G401 (cell line): ENCODE measurements around the gene TULP3. TPM values are rescaled to one million over a fixed set of nuclear protein-coding genes. Genes with fewer than 3 reads are reported as not detected.

ENCODE experiments used
- DNase-seq: peaks from one replicate; pipeline ENCODE4 v3.0.0-alpha.2; 2015; ENCODE audit warnings: low spot score
- in situ Hi-C: cut with HindIII; loops from 2 replicates; pipeline ENCODE4 v1.10.0; 2016; ENCODE audit warnings: low sequenced_read_pairs, mixed read lengths
- total RNA-seq: library from RNA; depleted of rRNA; stranded (reverse); fragments of >200 nt; shearing (Covaris generic); gene quantifications from 2 replicates; pipeline ENCODE4 v1.2.3, GENCODE V29; 2014

Gene TULP3
- total RNA-seq, 1 experiment from 2014 or later: 35.6 TPM

- DNase-seq: peak; percentile 26
- in situ Hi-C loops: no loop called here
Observed at GRCh38 chr12:2960390-2960956, 69.8 kb downstream of the TULP3 start.

DNA sequence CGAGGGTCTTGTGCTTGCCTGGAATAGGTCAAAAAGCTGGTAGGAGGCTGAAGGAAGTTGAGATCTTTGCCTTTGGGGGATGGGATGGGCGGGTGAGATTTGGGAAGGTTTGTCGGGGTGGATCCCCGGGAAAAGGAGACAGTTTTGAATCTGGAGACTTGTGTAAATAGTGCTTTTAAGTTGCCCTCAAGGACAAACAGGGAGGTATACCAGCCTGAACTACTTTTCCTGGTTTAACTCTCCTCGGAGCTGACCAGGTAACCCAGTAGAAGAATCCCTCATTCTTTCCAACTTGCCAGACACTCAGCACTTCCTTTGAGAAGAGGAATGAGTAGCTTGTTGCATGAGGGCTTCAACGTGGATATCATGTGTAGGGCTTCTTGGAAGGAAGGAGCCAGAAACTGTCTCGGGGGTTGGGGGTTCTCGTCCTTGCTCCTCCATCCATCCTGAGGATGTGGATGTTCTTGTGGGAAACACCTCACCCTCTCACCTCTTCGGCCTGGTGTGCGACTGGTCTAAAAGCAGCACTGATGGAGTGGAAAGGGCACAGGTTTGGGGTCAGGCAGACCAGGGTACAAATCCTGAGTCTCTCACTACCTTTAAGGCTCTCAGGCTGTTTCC, 70.4 kb downstream of the TULP3 start:
- DNase-seq: no peak
- in situ Hi-C loops: no loop called here

DNA sequence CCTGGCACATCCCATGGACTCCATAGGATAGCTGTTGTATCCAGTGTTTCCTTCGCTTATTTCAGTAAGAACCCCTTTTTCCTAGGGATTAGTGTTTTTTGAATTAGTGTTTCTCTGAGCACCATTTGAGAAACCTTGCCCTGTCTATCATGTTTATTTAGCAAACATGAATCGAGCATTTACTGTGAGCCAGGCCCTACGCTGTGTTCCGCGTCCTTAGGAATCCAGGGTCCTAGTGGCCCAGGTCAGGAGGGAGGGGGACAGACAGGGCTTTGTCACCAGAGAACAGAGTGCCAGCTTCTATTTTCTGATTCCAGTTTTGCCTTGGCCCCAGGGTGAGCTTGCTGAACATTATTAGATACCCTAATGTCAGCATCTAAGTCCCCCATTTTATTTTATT, 71.0 kb downstream of the TULP3 start:
- DNase-seq: no peak
- in situ Hi-C loops: no loop called here

GRCh38 chr12:2963154-2963759, 72.6 kb downstream of the TULP3 start:
- no peak for DNase-seq

GRCh38 chr12:2963760-2964292, 73.1 kb downstream of the TULP3 start:
- DNase-seq: no peak
- in situ Hi-C loops: no loop called here

More at GRCh38 chr12:2963154-2963759, 72.6 kb downstream of the TULP3 start:
- in situ Hi-C loops: no loop called here

DNA sequence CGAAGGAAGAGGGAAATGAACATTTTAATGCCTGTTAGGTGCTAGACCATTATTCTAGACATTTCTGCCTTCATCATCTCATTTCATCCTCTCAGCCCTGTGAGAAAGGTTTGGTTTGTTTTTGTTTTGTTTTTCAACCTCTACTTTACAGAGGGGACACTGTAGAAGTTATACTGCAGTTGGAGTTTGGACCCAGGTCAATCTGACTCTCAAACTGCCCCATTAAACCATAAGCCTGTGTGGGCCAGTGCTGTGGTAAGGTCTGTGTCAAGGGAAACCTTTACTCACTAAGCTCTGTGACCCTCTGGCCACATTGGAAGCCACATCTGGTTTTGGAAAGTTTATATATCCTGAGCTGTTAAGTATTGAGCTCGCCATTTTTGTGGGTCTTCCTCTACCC, 77.0 kb downstream of the TULP3 start:
- in situ Hi-C loops: no loop called here
- no peak for DNase-seq

GRCh38 chr12:2970744-2971143, 80.1 kb downstream of the TULP3 start:
- in situ Hi-C loops: no loop called here
- DNase-seq: no peak

DNA sequence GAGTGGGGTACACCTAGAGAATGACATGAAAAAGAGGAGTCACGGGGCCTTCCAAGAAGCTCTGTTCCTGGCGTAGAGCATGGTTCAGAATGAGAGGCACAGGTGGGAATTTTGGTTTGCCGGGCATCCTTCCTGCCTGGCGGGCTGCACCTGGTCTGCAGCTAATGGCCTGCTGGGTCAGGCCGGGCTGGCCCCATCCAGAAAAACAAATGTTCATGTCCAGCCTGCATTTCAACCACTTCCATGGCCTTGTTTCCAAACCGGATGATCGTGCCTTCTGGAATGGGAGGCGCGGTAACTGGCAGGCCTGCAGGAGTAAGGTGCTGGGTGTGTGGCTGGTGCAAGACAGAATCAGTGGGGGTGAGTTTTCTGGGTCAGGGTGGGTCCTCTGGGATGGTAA, 82.9 kb downstream of the TULP3 start:
- peak; percentile 81 for DNase-seq
- in situ Hi-C loops: no loop called here

DNA sequence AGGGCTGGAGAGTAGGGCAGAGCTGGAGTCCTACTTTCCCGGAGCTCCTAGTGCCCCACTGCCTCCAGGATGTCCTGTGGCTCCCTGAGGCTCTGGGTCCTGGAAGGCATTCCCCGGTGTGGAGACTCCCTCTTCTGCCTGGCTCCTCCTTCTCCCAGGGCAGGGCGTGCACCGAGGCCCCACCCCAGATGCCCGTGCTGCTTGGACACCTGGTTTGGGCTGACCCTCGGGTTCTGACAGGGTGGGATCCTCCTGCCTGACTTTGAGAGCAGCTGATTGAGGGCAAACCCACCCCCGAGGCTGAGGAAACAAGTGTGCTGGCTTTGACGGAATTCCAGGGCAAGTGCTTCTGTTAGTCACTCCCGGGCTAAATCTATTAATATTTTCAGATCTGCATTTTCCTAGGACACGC, 83.9 kb downstream of the TULP3 start:
- in situ Hi-C loops: no loop called here
- DNase-seq: no peak

DNA sequence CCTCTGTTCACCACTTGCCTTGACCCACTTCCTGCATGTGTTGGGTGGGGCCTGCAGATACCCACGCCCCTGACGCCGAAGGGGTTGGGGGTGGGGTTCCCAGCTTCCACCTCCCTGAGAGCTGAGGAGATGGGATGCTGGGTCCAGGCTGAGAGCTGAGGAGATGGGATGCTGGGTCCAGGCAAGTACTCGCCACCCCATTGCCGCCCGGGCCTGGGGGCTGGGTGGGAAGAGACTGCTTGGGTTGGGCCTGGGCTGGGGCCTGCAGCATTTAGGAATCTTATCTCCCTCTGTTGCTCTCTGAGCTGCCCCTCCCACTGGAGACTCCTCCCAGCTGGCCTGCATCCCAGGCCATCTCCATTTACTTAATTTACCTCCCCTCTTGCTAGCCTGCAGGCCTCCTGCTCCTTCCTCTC, 85.9 kb downstream of the TULP3 start:
- DNase-seq: no peak
- in situ Hi-C loops: no loop called here

DNA sequence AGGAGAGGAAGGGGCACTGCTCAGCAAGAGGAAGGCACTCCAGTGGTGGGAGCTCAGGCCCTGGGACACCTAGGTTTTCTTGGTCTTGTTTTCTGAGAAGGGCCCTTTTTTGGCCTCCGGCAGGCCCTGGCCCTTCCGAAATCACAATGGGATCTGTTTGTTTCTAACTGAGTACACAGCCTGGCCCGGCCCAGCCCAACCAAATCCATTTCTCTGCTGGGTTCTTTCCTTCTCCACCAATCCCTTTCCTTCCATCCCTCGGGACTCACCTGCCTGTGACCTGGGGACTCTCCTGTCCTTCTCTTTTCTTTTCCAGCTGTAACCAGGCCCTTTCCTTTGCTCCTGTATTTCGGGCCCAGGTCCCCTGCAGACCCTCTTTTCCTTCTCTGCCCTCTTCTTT, 87.1 kb downstream of the TULP3 start:
- DNase-seq: no peak
- in situ Hi-C loops: no loop called here

DNA sequence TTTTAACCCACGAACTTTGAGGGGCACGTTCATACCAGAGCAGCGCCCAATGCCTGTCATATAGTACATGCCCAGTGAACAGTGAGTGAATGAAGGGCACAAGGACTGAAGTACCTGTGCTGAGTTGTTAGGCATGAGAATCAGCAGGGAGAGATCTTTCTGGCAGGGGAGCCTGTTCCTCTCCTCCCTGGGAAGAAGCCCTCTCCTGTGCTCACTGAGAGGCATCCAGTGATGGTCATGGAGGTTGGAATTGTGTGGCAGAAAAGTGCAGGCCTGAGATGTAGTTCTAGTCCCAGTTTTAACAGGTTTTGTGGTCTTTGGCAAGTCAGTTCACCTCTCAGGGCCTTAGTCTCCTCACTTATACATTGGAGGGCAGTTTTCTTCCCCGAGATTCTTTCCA, 89.1 kb downstream of the TULP3 start:
- in situ Hi-C loops: no loop called here
- DNase-seq: no peak

- in situ Hi-C loops: no loop called here
Observed at GRCh38 chr12:2980630-2981029, 89.9 kb downstream of the TULP3 start.

DNA sequence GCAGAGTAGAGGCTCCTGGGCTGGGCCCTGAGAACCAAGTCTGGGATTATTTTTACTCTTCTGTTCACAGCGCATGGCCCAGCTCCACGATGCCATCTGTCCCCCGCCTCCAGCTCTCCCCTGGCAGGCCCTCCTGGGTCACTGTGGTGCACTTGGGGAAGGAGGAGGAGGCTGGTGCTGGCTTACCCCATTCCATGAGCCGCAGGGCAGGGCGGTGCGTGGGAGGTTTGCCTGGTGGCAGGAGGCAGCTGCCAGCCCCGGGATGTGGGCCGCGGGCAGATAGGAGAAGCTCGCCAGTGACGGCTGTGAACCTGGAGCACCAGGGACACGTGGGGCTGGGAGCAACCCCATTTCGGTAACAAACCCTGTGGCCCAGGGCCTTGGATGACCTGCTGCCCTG, 91.7 kb downstream of the TULP3 start:
- in situ Hi-C loops: no loop called here
- peak; percentile 85 for DNase-seq

More at GRCh38 chr12:2980630-2981029, 89.9 kb downstream of the TULP3 start:
- DNase-seq: no peak

GRCh38 chr12:2984249-2984648, 93.6 kb downstream of the TULP3 start:
- DNase-seq: no peak
- in situ Hi-C loops: no loop called here

DNA sequence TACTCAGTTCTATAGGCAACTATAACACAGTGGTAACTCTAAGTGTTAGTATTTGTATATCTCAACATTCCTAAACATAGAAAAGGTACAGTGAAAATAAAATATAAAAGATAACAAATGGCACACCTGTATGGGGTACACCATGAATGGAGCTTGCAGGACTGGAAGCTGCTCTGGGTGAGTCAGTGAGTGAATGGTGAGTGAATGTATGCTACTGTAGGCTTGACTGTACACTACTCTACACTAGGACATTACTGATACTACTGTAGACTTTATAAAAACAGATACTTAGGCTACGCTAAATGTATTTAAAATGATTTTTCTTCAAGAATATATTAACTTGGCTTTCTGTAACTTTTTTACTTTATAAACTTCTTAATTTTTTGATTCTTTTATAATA, 94.0 kb downstream of the TULP3 start:
- in situ Hi-C loops: no loop called here
- no peak for DNase-seq

GRCh38 chr12:2986876-2987275, 96.2 kb downstream of the TULP3 start:
- in situ Hi-C loops: no loop called here
- no peak for DNase-seq

DNA sequence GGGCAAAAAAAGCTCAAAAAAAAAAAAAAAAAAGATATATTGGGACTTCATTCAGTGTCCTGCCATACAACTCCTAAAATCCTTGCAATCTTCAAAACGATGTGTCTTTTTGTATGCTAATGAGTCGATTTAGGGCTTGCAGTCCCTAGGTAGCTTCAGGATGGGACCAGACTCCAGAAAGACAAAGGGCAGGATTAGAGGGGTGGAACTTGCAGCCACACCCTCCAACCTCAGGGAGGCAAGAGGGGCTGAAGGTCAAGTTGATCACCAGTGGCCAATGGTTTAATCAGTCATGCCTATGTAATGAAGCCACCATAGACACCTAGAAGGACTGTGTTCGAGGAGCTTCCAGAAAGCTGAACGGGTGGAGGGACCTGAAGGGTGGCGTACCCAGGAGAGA, 97.8 kb downstream of the TULP3 start:
- in situ Hi-C loops: no loop called here
- DNase-seq: no peak
